Activated CD8-positive, alpha-beta memory T cell treated with anti-CD3 and anti-CD28 coated beads, Interleukin-2, amount 50 U/mL, for 24 hours (primary cell): Measurements from ENCODE around the gene MFAP4.

Source experiments
- DNase-seq: peaks from one replicate; pipeline ENCODE4 v3.0.0-alpha.2; 2020; ENCODE audit errors: extremely low read depth

Gene MFAP4

DNA sequence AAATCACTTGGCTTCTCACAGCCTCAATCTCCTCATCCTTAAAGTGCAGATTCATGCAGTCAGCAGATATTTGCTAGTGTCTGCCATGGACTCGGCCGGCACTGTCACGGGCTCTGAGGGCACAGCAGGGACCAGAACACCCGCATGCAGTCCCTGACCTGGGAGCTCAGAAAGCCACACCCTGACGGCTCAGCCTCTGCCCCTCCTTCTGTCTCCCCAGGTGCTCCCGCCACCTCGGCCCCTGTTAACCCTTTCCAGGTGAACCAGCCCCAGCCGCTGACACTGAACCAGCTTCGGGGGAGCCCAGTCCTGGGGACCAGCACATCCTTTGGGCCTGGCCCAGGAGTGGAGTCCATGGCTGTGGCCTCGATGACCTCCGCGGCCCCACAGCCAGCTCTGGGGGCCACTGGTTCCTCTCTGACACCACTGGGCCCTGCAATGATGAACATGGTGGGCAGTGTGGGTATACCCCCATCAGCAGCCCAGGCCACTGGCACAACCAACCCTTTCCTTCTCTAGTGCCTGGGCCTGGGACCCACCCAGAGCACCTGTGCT, 53.2 kb downstream of the MFAP4 start:
- no peak for DNase-seq
